ENCODE data around the gene CYP1A2.

Gene CYP1A2

GRCh38 chr15:74790080-74790916, 41.7 kb downstream of the CYP1A2 start:
- DNase-seq = no peak

- DNase-seq = no peak
Observed at GRCh38 chr15:74791007-74791406, 42.4 kb downstream of the CYP1A2 start.

GRCh38 chr15:74791667-74792066, 43.0 kb downstream of the CYP1A2 start:
- DNase-seq = no peak

- DNase-seq = no peak
Observed at GRCh38 chr15:74792227-74793016, 43.8 kb downstream of the CYP1A2 start.

- DNase-seq = no peak
Observed at GRCh38 chr15:74793135-74794028, 44.7 kb downstream of the CYP1A2 start.

- no peak for DNase-seq
Observed at GRCh38 chr15:74794248-74794969, 45.8 kb downstream of the CYP1A2 start.

- no peak for DNase-seq
Observed at GRCh38 chr15:74794970-74795349, 46.3 kb downstream of the CYP1A2 start.

- no peak for DNase-seq
Observed at GRCh38 chr15:74795966-74796625, 47.5 kb downstream of the CYP1A2 start.

- DNase-seq = no peak
Observed at GRCh38 chr15:74798388-74799254, 50.0 kb downstream of the CYP1A2 start.

GRCh38 chr15:74799255-74799855, 50.7 kb downstream of the CYP1A2 start:
- DNase-seq = no peak

- peak; percentile 30 for DNase-seq
Observed at GRCh38 chr15:74799856-74800558, 51.4 kb downstream of the CYP1A2 start.

- DNase-seq = no peak
Observed at GRCh38 chr15:74800559-74801094, 52.0 kb downstream of the CYP1A2 start.

- DNase-seq = no peak
Observed at GRCh38 chr15:74801311-74801997, 52.8 kb downstream of the CYP1A2 start.

- no peak for DNase-seq
Observed at GRCh38 chr15:74802290-74802689, 53.6 kb downstream of the CYP1A2 start.

- no peak for DNase-seq
Observed at GRCh38 chr15:74802862-74803447, 54.3 kb downstream of the CYP1A2 start.

- no peak for DNase-seq
Observed at GRCh38 chr15:74804935-74805334, 56.3 kb downstream of the CYP1A2 start.

All from NCI-H510A treated with DMSO at 0.1 percent for 48 hours (cell line).